Karpas-422 (cell line): ENCODE measurements around the gene OSBPL7. TPM values are rescaled to one million over a fixed set of nuclear protein-coding genes. Genes with fewer than 3 reads are reported as not detected.

ENCODE experiments used
- DNase-seq: peaks from one replicate; pipeline ENCODE4 v3.0.0-alpha.2; 2015
- H2AFZ ChIP-seq: fragments of 200-600 bp; sonication (generic); 2 replicates; pipeline ENCODE4 v1.6.1; 2014; ENCODE audit warnings: antibody characterized with exemption, low read length, mixed read lengths
- H3K27ac ChIP-seq: fragments of 200-600 bp; sonication (generic); 2 replicates; pipeline ENCODE4 v1.5.1; 2014; ENCODE audit warnings: mild to moderate bottlenecking, low read length, moderate library complexity
- H3K27me3 ChIP-seq: fragments of 200-600 bp; sonication (generic); 2 replicates; pipeline ENCODE4 v1.6.1; 2014; ENCODE audit warnings: low read length, mixed read lengths
- H3K36me3 ChIP-seq: fragments of 200-600 bp; sonication (generic); 2 replicates; pipeline ENCODE4 v1.6.1; 2014; ENCODE audit warnings: low read length, mixed read lengths; ENCODE audit not compliant: insufficient read depth
- H3K4me1 ChIP-seq: fragments of 200-600 bp; sonication (generic); 2 replicates; pipeline ENCODE4 v1.6.1; 2014; ENCODE audit warnings: mild to moderate bottlenecking, low read length, mixed read lengths
- H3K4me2 ChIP-seq: fragments of 200-600 bp; sonication (generic); 2 replicates; pipeline ENCODE4 v1.6.1; 2014; ENCODE audit warnings: low read length, low read depth, mild to moderate bottlenecking; ENCODE audit not compliant: poor library complexity, severe bottlenecking
- H3K4me3 ChIP-seq: fragments of 200-600 bp; sonication (generic); 2 replicates; pipeline ENCODE4 v1.5.1; 2014; ENCODE audit warnings: mild to moderate bottlenecking, antibody characterized with exemption, low read length, mixed read lengths
- H3K79me2 ChIP-seq: fragments of 200-600 bp; sonication (generic); 2 replicates; pipeline ENCODE4 v1.6.1; 2014; ENCODE audit warnings: mild to moderate bottlenecking, low read length, mixed read lengths
- H3K9ac ChIP-seq: fragments of 200-600 bp; sonication (generic); 2 replicates; pipeline ENCODE4 v1.6.0; 2014; ENCODE audit warnings: low read length
- H3K9me2 ChIP-seq: fragments of 200-600 bp; sonication (generic), shearing (Covaris generic); replicated peaks from 2 replicates; pipeline ENCODE4 v1.6.0; 2014; ENCODE audit warnings: mild to moderate bottlenecking, low read length, moderate library complexity; ENCODE audit not compliant: insufficient read depth
- H3K9me3 ChIP-seq: fragments of 300-700, 200-600 bp; sonication (generic); 2 replicates; pipeline ENCODE4 v1.6.1; 2014; ENCODE audit warnings: low read length, mixed read lengths
- H4K20me1 ChIP-seq: fragments of 200-600 bp; sonication (generic); 2 replicates; pipeline ENCODE4 v1.6.1; 2014; ENCODE audit warnings: mild to moderate bottlenecking, antibody characterized with exemption, low read length, low read depth; ENCODE audit not compliant: insufficient read depth
- total RNA-seq: library from RNA; depleted of rRNA; stranded (reverse); fragments of >200 nt; shearing (Covaris generic); gene quantifications from 2 replicates; pipeline ENCODE4 v1.2.3, GENCODE V29; 2014; ENCODE audit warnings: low replicate concordance

The OSBPL7 gene
- total RNA-seq, 1 experiment from 2014 or later, result 11.1 TPM

- Histone ChIP-seq H3K9me3 (no peaks in the 10 kb centered on the region), H3K36me3 (no peaks in the 10 kb centered on the region), H2AFZ (no peak overlapping the region), H4K20me1 (no peaks in the 10 kb centered on the region), H3K9me2 (no peaks in the 10 kb centered on the region), H3K4me2 (no peak overlapping the region), H3K4me3 (no peak overlapping the region), H3K4me1 (no peaks in the 10 kb centered on the region), H3K27me3 (no peaks in the 10 kb centered on the region), H3K27ac (no peak overlapping the region), H3K79me2 (no peaks in the 10 kb centered on the region), H3K9ac (no peak overlapping the region)
- no peak for DNase-seq
Measured at GRCh38 chr17:47862621-47863440, 41.2 kb upstream of the OSBPL7 start.

- Histone ChIP-seq H3K4me2 (no peak overlapping the region), H3K27me3 (no peaks in the 10 kb centered on the region), H3K9ac (no peak overlapping the region), H3K27ac (no peak overlapping the region), H3K4me3 (no peak overlapping the region), H4K20me1 (no peaks in the 10 kb centered on the region), H2AFZ (no peak overlapping the region), H3K9me2 (no peaks in the 10 kb centered on the region), H3K4me1 (no peaks in the 10 kb centered on the region), H3K9me3 (no peaks in the 10 kb centered on the region), H3K79me2 (no peaks in the 10 kb centered on the region), H3K36me3 (no peaks in the 10 kb centered on the region)
- DNase-seq, result no peak
Measured at GRCh38 chr17:47860386-47860785, 38.8 kb upstream of the OSBPL7 start.

- Histone ChIP-seq H4K20me1 (no peaks in the 10 kb centered on the region), H2AFZ (no peak overlapping the region), H3K4me1 (no peaks in the 10 kb centered on the region), H3K9ac (no peak overlapping the region), H3K9me3 (no peaks in the 10 kb centered on the region), H3K9me2 (no peaks in the 10 kb centered on the region), H3K79me2 (no peaks in the 10 kb centered on the region), H3K36me3 (no peaks in the 10 kb centered on the region), H3K4me2 (no peak overlapping the region), H3K27me3 (no peaks in the 10 kb centered on the region), H3K4me3 (no peak overlapping the region), H3K27ac (no peak overlapping the region)
- DNase-seq, result no peak
Measured at GRCh38 chr17:47857551-47858455, 36.2 kb upstream of the OSBPL7 start.

GRCh38 chr17:47856830-47857229 is 35.2 kb upstream of the OSBPL7 start:
- H3K27ac ChIP-seq, result no peak overlapping the region
- H3K4me3 ChIP-seq, result no peak overlapping the region
- H2AFZ ChIP-seq, result no peak overlapping the region
- H4K20me1 ChIP-seq, result no peaks in the 10 kb centered on the region
- H3K36me3 ChIP-seq, result no peaks in the 10 kb centered on the region
- no peak for DNase-seq
- no peaks in the 10 kb centered on the region for H3K9me2 ChIP-seq
- H3K27me3 ChIP-seq, result no peaks in the 10 kb centered on the region
- H3K9ac ChIP-seq, result no peak overlapping the region
- no peaks in the 10 kb centered on the region for H3K9me3 ChIP-seq
- no peak overlapping the region for H3K4me2 ChIP-seq
- H3K4me1 ChIP-seq, result no peaks in the 10 kb centered on the region; the same call in 1 of the 2 replicates
- H3K79me2 ChIP-seq, result no peaks in the 10 kb centered on the region

- no peak for DNase-seq
- no peaks in the 10 kb centered on the region for H4K20me1 ChIP-seq
- peaks cover 3% of the 10 kb centered on the region; the same call in 1 of the 2 replicates for H3K4me1 ChIP-seq
- no peaks in the 10 kb centered on the region for H3K36me3 ChIP-seq
- no peak overlapping the region for H3K4me2 ChIP-seq
- no peak overlapping the region for H3K4me3 ChIP-seq
- H2AFZ ChIP-seq, result no peak overlapping the region
- H3K9ac ChIP-seq, result no peak overlapping the region
- no peaks in the 10 kb centered on the region for H3K79me2 ChIP-seq
- H3K27ac ChIP-seq, result no peak overlapping the region
- no peaks in the 10 kb centered on the region for H3K9me3 ChIP-seq
- no peaks in the 10 kb centered on the region for H3K9me2 ChIP-seq
- H3K27me3 ChIP-seq, result no peaks in the 10 kb centered on the region
Measured at GRCh38 chr17:47855737-47856136, 34.1 kb upstream of the OSBPL7 start.

GRCh38 chr17:47853616-47854015 is 32.0 kb upstream of the OSBPL7 start:
- Histone ChIP-seq H3K27me3 (no peaks in the 10 kb centered on the region), H3K9me2 (no peaks in the 10 kb centered on the region), H3K27ac (no peak overlapping the region), H3K4me3 (no peak overlapping the region), H3K9me3 (no peaks in the 10 kb centered on the region), H3K79me2 (no peaks in the 10 kb centered on the region), H2AFZ (no peak overlapping the region), H3K4me1 (peaks cover 5% of the 10 kb centered on the region; the same call in 1 of the 2 replicates), H3K4me2 (no peak overlapping the region), H4K20me1 (peaks cover 4% of the 10 kb centered on the region; the same call in 1 of the 2 replicates), H3K9ac (no peak overlapping the region), H3K36me3 (no peaks in the 10 kb centered on the region)
- no peak for DNase-seq

GRCh38 chr17:47852113-47852949 is 30.7 kb upstream of the OSBPL7 start:
- peaks cover 5% of the 10 kb centered on the region; the same call in 1 of the 2 replicates for H3K4me1 ChIP-seq
- H3K9me2 ChIP-seq, result no peaks in the 10 kb centered on the region
- H4K20me1 ChIP-seq, result peaks cover 4% of the 10 kb centered on the region; the same call in 1 of the 2 replicates
- no peaks in the 10 kb centered on the region for H3K36me3 ChIP-seq
- no peaks in the 10 kb centered on the region for H3K27me3 ChIP-seq
- no peaks in the 10 kb centered on the region for H3K9me3 ChIP-seq
- no peak for DNase-seq
- no peak overlapping the region for H3K4me2 ChIP-seq
- H3K79me2 ChIP-seq, result no peaks in the 10 kb centered on the region
- no peak overlapping the region for H2AFZ ChIP-seq
- H3K27ac ChIP-seq, result no peak overlapping the region
- H3K9ac ChIP-seq, result no peak overlapping the region
- no peak overlapping the region for H3K4me3 ChIP-seq
